ENCODE results near the gene KCNJ9. TPM values are rescaled to one million over a fixed set of nuclear protein-coding genes. Genes with fewer than 3 reads are reported as not detected.

KCNJ9 gene
- total and polyA plus RNA-seq, 2 of the 13 experiments (the other 11 are each of a cell fraction or from before 2014, with no cell fraction given): not detected

DNA sequence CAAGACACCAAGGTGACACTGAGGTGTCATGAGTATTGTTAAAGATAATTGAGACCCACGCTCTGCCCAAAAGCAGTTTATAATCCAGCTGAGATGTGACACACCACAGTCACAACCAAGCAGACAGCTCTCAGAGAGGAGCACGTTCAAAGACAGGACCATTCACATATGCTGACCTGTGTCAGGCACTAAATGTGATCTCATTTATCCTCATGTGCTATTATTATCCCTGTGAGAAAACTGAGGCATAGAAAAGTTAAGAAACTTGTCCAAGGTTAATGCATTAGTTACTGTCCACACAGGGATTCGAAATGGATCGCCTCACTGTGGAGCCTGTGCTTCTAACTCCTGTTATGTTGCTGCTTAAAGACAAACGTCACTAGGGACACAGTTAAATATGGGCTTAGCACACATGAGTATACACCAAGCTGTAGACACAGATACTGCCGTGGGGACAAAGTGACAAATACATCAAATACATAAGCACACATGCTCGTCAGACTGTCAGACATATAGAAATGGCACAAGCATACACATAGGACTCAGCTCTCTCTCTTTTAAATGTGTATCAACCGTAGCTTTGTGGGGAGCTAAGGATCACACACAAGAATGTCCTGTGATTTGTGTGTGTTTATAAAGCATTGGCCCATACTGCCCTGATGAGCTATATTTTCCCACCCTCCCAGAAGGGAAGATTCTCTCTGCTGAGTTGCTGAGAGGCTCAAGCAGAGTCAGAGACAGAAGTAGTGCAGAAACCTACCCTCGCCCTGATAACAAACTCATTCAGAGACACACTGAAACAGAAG is 20.6 kb downstream of the KCNJ9 start:
- POLR2A ChIA-PET: interaction anchor here (0.6 to 1.0 kb wide), 3 partner anchors 160 to 191 kb away, joined by 3 to 5 read pairs (median 3); partner anchors contain the start of gene DCAF8
- intact Hi-C loops (cut with micrococcal nuclease; ENCODE audit: unreplicated experiment) (loop anchor here (1.0 to 5.0 kb wide), 5 partner anchors 61 to 275 kb away; no protein-coding TSS in a partner anchor), in situ Hi-C loops (cut with HindIII; ENCODE audit: extremely low pct_ligation_motif_present, low pct_unique_long_range_greater_than_20kb) (loop anchor here (10.0 kb wide), 1 partner anchor 113 kb away; no protein-coding TSS in a partner anchor)
- TF ChIP-seq, protein P1, sequence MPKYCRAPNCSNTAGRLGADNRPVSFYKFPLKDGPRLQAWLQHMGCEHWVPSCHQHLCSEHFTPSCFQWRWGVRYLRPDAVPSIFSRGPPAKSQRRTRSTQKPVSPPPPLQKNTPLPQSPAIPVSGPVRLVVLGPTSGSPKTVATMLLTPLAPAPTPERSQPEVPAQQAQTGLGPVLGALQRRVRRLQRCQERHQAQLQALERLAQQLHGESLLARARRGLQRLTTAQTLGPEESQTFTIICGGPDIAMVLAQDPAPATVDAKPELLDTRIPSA (CRISPR knock-in tag; IDR thresholded peaks at IDR 0.05; ENCODE audit: borderline replicate concordance): no peak
- TF ChIP-seq, protein P2, sequence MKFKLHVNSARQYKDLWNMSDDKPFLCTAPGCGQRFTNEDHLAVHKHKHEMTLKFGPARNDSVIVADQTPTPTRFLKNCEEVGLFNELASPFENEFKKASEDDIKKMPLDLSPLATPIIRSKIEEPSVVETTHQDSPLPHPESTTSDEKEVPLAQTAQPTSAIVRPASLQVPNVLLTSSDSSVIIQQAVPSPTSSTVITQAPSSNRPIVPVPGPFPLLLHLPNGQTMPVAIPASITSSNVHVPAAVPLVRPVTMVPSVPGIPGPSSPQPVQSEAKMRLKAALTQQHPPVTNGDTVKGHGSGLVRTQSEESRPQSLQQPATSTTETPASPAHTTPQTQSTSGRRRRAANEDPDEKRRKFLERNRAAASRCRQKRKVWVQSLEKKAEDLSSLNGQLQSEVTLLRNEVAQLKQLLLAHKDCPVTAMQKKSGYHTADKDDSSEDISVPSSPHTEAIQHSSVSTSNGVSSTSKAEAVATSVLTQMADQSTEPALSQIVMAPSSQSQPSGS (CRISPR knock-in tag; IDR thresholded peaks at IDR 0.05): no peak
- peak; percentile 64; the same call in 1 of the 2 replicates for TF ChIP-seq SMYD3 (CRISPR knock-in tag; IDR thresholded peaks at IDR 0.05)
- no peak for TF ChIP-seq ATRX (CRISPR knock-in tag; IDR thresholded peaks at IDR 0.05; ENCODE audit: borderline replicate concordance)
- TF ChIP-seq SP4 (CRISPR knock-in tag; IDR thresholded peaks at IDR 0.05): 0 out of 2 replicates have a peak, but pooled peaks have one; percentile 6
- no peak for TF ChIP-seq ZNF670 (CRISPR knock-in tag; IDR thresholded peaks at IDR 0.05; ENCODE audit: borderline replicate concordance)
- Histone ChIP-seq H3K79me2 (ENCODE audit: insufficient read depth, low read length) (peaks cover 11% of the 10 kb centered on the region), H3K9me3 (ENCODE audit: low read length) (no peaks in the 10 kb centered on the region), H3K4me2 (ENCODE audit: low read depth, low read length) (peak overlapping the region; percentile 77), H3K4me1 (ENCODE audit: insufficient read depth, low read length) (peaks cover 80% of the 10 kb centered on the region), H3K27ac (ENCODE audit: extremely low read length, insufficient read depth, low read length) (no peak overlapping the region), H3K27me3 (ENCODE audit: control insufficient read depth in 1 of 2, insufficient read depth in 2 of 2, low read length in 2 of 2) (no peaks in the 10 kb centered on the region), H3K36me3 (replicated peaks in 1 of 2; ENCODE audit: control insufficient read depth in 1 of 2, insufficient read depth in 2 of 2, low read length in 2 of 2) (no peaks in the 10 kb centered on the region), H3K4me3 (replicated peaks in 1 of 3; ENCODE audit: insufficient read depth in 1 of 3, low read depth in 2 of 3, low read length in 3 of 3) (peak overlapping the region in 1 of 3 experiments; percentile 47; a peak in 2 of 6 replicates), H4K20me1 (ENCODE audit: insufficient read depth, low read length) (no peaks in the 10 kb centered on the region), H3K9ac (ENCODE audit: insufficient read depth, low read depth, low read length) (peak overlapping the region; percentile 46), H2AFZ (ENCODE audit: low read length) (peak overlapping the region; percentile 73)
- 26% methylated on average over 9 of the region's 9 CpGs for WGBS (ENCODE audit: low lambda C conversion rate)
- DNase-seq (ENCODE audit: low spot score) (no peak), FAIRE-seq (peak; percentile 60), ATAC-seq (no peak)
- CTCF ChIA-PET (ENCODE audit: low intra/inter-chr PET ratio, low total read pairs): interaction anchor here (1.4 to 2.0 kb wide), 4 partner anchors 62 to 190 kb away, joined by 11 to 15 read pairs (median 12); no protein-coding TSS in a partner anchor
- no TSS peak for BruUV-seq (replicated peaks)
